Trophoblast cell (in vitro differentiated cells and primary cell): ENCODE data around the gene TTLL10.

Experiments used
- DNase-seq, 2 donors: peaks; one replicate each; pipeline ENCODE4 v3.0.0-alpha.2; 2016
- H2AFZ ChIP-seq: 2 replicates; pipeline ENCODE4 v1.6.1; 2013; ENCODE audit warnings: low read length, moderate library complexity, mild to moderate bottlenecking; ENCODE audit not compliant: insufficient read depth, poor library complexity
- H2AK5ac ChIP-seq: 2 replicates; pipeline ENCODE4 v1.6.1; 2013; ENCODE audit warnings: mild to moderate bottlenecking, low read length
- H2BK120ac ChIP-seq: 2 replicates; pipeline ENCODE4 v1.6.1; 2013; ENCODE audit warnings: low read length, mild to moderate bottlenecking, moderate library complexity; ENCODE audit not compliant: insufficient read depth, poor library complexity
- H2BK12ac ChIP-seq: 2 replicates; pipeline ENCODE4 v1.6.1; 2013; ENCODE audit warnings: mild to moderate bottlenecking, low read length, moderate library complexity
- H2BK5ac ChIP-seq: 2 replicates; pipeline ENCODE4 v1.6.1; 2013; ENCODE audit warnings: low read length, low read depth, moderate library complexity, mild to moderate bottlenecking; ENCODE audit not compliant: poor library complexity
- H3K14ac ChIP-seq: 2 replicates; pipeline ENCODE4 v1.6.1; 2013; ENCODE audit warnings: mild to moderate bottlenecking, low read length
- H3K18ac ChIP-seq: 2 replicates; pipeline ENCODE4 v1.6.1; 2013; ENCODE audit warnings: mild to moderate bottlenecking, low read length
- H3K23ac ChIP-seq: 2 replicates; pipeline ENCODE4 v1.6.1; 2013; ENCODE audit warnings: low read length
- H3K27ac ChIP-seq: 2 replicates; pipeline ENCODE4 v1.5.1; 2013; ENCODE audit warnings: low read depth, mild to moderate bottlenecking, inconsistent platforms, low read length, moderate library complexity
- H3K27me3 ChIP-seq: 2 replicates; pipeline ENCODE4 v1.6.1; 2013; ENCODE audit warnings: inconsistent platforms, mild to moderate bottlenecking, low read length, moderate library complexity; ENCODE audit not compliant: insufficient read depth
- H3K36me3 ChIP-seq, 2 experiments: 1 replicate in 1 of 2; 2 replicates in 1 of 2; pipeline ENCODE4 v1.6.1; 2013; ENCODE audit warnings: low read length in 2 of 2, mild to moderate bottlenecking in 2 of 2, moderate library complexity in 1 of 2; ENCODE audit not compliant: insufficient read depth in 2 of 2, control insufficient read depth in 1 of 2
- H3K4ac ChIP-seq: 2 replicates; pipeline ENCODE4 v1.6.1; 2013; ENCODE audit warnings: low read depth, mild to moderate bottlenecking, low read length, moderate library complexity
- H3K4me1 ChIP-seq, 2 experiments: 1 replicate in 1 of 2; 2 replicates in 1 of 2; pipeline ENCODE4 v1.6.1; 2013; ENCODE audit warnings: low read length in 2 of 2, mild to moderate bottlenecking in 2 of 2, moderate library complexity in 1 of 2; ENCODE audit not compliant: insufficient read depth in 2 of 2, control insufficient read depth in 1 of 2
- H3K4me2 ChIP-seq: 2 replicates; pipeline ENCODE4 v1.6.1; 2013; ENCODE audit warnings: inconsistent platforms, mild to moderate bottlenecking, low read length, moderate library complexity
- H3K4me3 ChIP-seq: 2 replicates; pipeline ENCODE4 v1.5.1; 2013; ENCODE audit warnings: mild to moderate bottlenecking, low read depth, low read length, inconsistent platforms
- H3K79me1 ChIP-seq: one replicate; pipeline ENCODE4 v1.6.1; 2013; ENCODE audit warnings: low read length
- H3K79me2 ChIP-seq: 2 replicates; pipeline ENCODE4 v1.6.1; 2013; ENCODE audit warnings: low read length, mild to moderate bottlenecking; ENCODE audit not compliant: control insufficient read depth, insufficient read depth, poor library complexity
- H3K9ac ChIP-seq: 2 replicates; pipeline ENCODE4 v1.6.1; 2013; ENCODE audit warnings: mild to moderate bottlenecking, low read length
- H3K9me3 ChIP-seq: 2 replicates; pipeline ENCODE4 v1.6.1; 2013; ENCODE audit warnings: low read depth, mild to moderate bottlenecking, control low read depth, inconsistent platforms, low read length; ENCODE audit not compliant: insufficient read depth
- H4K12ac ChIP-seq: 2 replicates; pipeline ENCODE4 v1.6.1; 2013; ENCODE audit warnings: low read depth, mild to moderate bottlenecking, low read length, moderate library complexity
- H4K8ac ChIP-seq: 2 replicates; pipeline ENCODE4 v1.6.1; 2013; ENCODE audit warnings: low read depth, mild to moderate bottlenecking, low read length, moderate library complexity
- H4K91ac ChIP-seq: one replicate; pipeline ENCODE4 v1.6.1; 2013; ENCODE audit warnings: low read depth, mild to moderate bottlenecking, low read length, moderate library complexity
- WGBS: extraction: QIAGEN DNeasy Blood & Tissue Kit; methylation state at CpG from one replicate; pipeline ENCODE4 v1.1.7; 2013; ENCODE audit warnings: missing lambda C conversion rate; ENCODE audit not compliant: insufficient read length, insufficient coverage; ENCODE audit errors: extremely low coverage; 5-methylcytosine and 5-hydroxymethylcytosine counted together

The TTLL10 gene

GRCh38 chr1:1177452-1178206, 3.9 kb downstream of the TTLL10 start:
- Histone ChIP-seq H2AK5ac (no peak overlapping the region), H3K4ac (no peak overlapping the region), H3K79me1 (no peaks in the 10 kb centered on the region), H3K23ac (no peak overlapping the region), H4K12ac (no peak overlapping the region), H3K4me3 (no peak overlapping the region), H3K9ac (no peak overlapping the region), H2BK5ac (no peak overlapping the region), H3K79me2 (no peaks in the 10 kb centered on the region), H3K9me3 (peaks cover 11% of the 10 kb centered on the region), H3K36me3 (no peaks in the 10 kb centered on the region), H3K14ac (no peak overlapping the region), H4K91ac (no peak overlapping the region), H2AFZ (no peak overlapping the region), H3K4me2 (no peak overlapping the region), H4K8ac (no peak overlapping the region), H2BK12ac (no peak overlapping the region), H3K18ac (no peak overlapping the region), H2BK120ac (no peak overlapping the region), H3K27me3 (no peaks in the 10 kb centered on the region), H3K4me1 (peaks cover 2 to 6% of the 10 kb centered on the region in 2 experiments), H3K27ac (no peak overlapping the region)
- no peak for DNase-seq
- WGBS: no CpG with 5 or more reads among the region's 21 CpGs

GRCh38 chr1:1178794-1179331, 5.2 kb downstream of the TTLL10 start:
- Histone ChIP-seq H4K91ac (no peak overlapping the region), H3K18ac (no peak overlapping the region), H2BK12ac (no peak overlapping the region), H3K36me3 (no peaks in the 10 kb centered on the region), H3K79me2 (no peaks in the 10 kb centered on the region), H4K8ac (no peak overlapping the region), H4K12ac (no peak overlapping the region), H3K27me3 (no peaks in the 10 kb centered on the region), H3K4me2 (no peak overlapping the region), H2AK5ac (no peak overlapping the region), H3K14ac (no peak overlapping the region), H3K4me1 (peaks cover 2 to 6% of the 10 kb centered on the region in 2 experiments), H3K4ac (no peak overlapping the region), H2BK120ac (no peak overlapping the region), H3K23ac (no peak overlapping the region), H3K27ac (no peak overlapping the region), H2BK5ac (no peak overlapping the region), H3K9me3 (peaks cover 11% of the 10 kb centered on the region), H3K4me3 (no peak overlapping the region), H2AFZ (no peak overlapping the region), H3K79me1 (no peaks in the 10 kb centered on the region), H3K9ac (no peak overlapping the region)
- no CpG with 5 or more reads among the region's 32 CpGs for WGBS
- DNase-seq: no peak

- Histone ChIP-seq H3K23ac (no peak overlapping the region), H3K4ac (no peak overlapping the region), H3K4me2 (no peak overlapping the region), H3K79me2 (no peaks in the 10 kb centered on the region), H2BK12ac (no peak overlapping the region), H3K9ac (no peak overlapping the region), H3K9me3 (peaks cover 11% of the 10 kb centered on the region), H3K27me3 (no peaks in the 10 kb centered on the region), H3K4me1 (peaks cover 2 to 6% of the 10 kb centered on the region in 2 experiments), H2BK5ac (no peak overlapping the region), H3K18ac (no peak overlapping the region), H2AK5ac (no peak overlapping the region), H3K79me1 (no peaks in the 10 kb centered on the region), H3K4me3 (no peak overlapping the region), H3K27ac (no peak overlapping the region), H2AFZ (no peak overlapping the region), H2BK120ac (no peak overlapping the region), H3K14ac (no peak overlapping the region), H4K12ac (no peak overlapping the region), H4K91ac (no peak overlapping the region), H3K36me3 (no peaks in the 10 kb centered on the region), H4K8ac (no peak overlapping the region)
- DNase-seq: no peak
- no CpG with 5 or more reads among the region's 25 CpGs for WGBS
Observed at GRCh38 chr1:1179346-1179982, 5.8 kb downstream of the TTLL10 start.

GRCh38 chr1:1179983-1180861, 6.5 kb downstream of the TTLL10 start:
- no peak overlapping the region for H2AK5ac ChIP-seq
- H3K18ac ChIP-seq: no peak overlapping the region
- H3K4me2 ChIP-seq: no peak overlapping the region
- no peak overlapping the region for H3K14ac ChIP-seq
- no peaks in the 10 kb centered on the region for H3K27me3 ChIP-seq
- H2AFZ ChIP-seq: no peak overlapping the region
- no peaks in the 10 kb centered on the region for H3K79me1 ChIP-seq
- H3K4ac ChIP-seq: no peak overlapping the region
- H4K12ac ChIP-seq: no peak overlapping the region
- no peaks in the 10 kb centered on the region for H3K36me3 ChIP-seq
- H3K23ac ChIP-seq: no peak overlapping the region
- no peak overlapping the region for H2BK120ac ChIP-seq
- peaks cover 15% of the 10 kb centered on the region for H3K9me3 ChIP-seq
- WGBS: no CpG with 5 or more reads among the region's 51 CpGs
- no peak overlapping the region for H3K4me3 ChIP-seq
- no peak overlapping the region for H3K9ac ChIP-seq
- no peak overlapping the region for H2BK5ac ChIP-seq
- DNase-seq: no peak
- H3K79me2 ChIP-seq: no peaks in the 10 kb centered on the region
- H4K8ac ChIP-seq: no peak overlapping the region
- no peak overlapping the region for H2BK12ac ChIP-seq
- peaks cover 2 to 6% of the 10 kb centered on the region in 2 experiments for H3K4me1 ChIP-seq
- no peak overlapping the region for H4K91ac ChIP-seq
- no peak overlapping the region for H3K27ac ChIP-seq
